Thymus (tissue), 11 donors: ENCODE measurements around the gene TENM4. TPM values are rescaled to one million over a fixed set of nuclear protein-coding genes. Genes with fewer than 3 reads are reported as not detected.

Experiments used
- DNase-seq, 9 donors: peaks; one replicate each; pipeline ENCODE4 v3.0.0-alpha.2; 2013; ENCODE audit warnings: low spot score in 9 of 9, low read depth in 6 of 9, missing footprints in 1 of 9
- H3K27ac ChIP-seq, 2 donors: one replicate each; pipeline ENCODE4 v1.5.1; 2013; ENCODE audit warnings: control low read depth in 1 of 2, low read depth in 1 of 2, low read length in 1 of 2, mild to moderate bottlenecking in 1 of 2, moderate library complexity in 1 of 2
- H3K27me3 ChIP-seq, 2 donors: one replicate each; pipeline ENCODE4 v1.5.1; 2013; ENCODE audit warnings: low read length in 1 of 2; ENCODE audit not compliant: control insufficient read depth in 2 of 2, insufficient read depth in 1 of 2
- H3K36me3 ChIP-seq, 2 donors: one replicate each; pipeline ENCODE4 v1.5.1; 2013; ENCODE audit warnings: low read length in 1 of 2, mild to moderate bottlenecking in 1 of 2, moderate library complexity in 1 of 2; ENCODE audit not compliant: control insufficient read depth in 2 of 2, insufficient read depth in 2 of 2
- H3K4me1 ChIP-seq, 2 donors: one replicate each; pipeline ENCODE4 v1.5.1; 2013; ENCODE audit warnings: low read length in 2 of 2; ENCODE audit not compliant: control insufficient read depth in 2 of 2, insufficient read depth in 2 of 2
- H3K4me3 ChIP-seq, 2 donors: one replicate each; pipeline ENCODE4 v1.5.1; 2013; ENCODE audit warnings: low read length in 2 of 2, control low read depth in 1 of 2, mild to moderate bottlenecking in 1 of 2
- H3K9me3 ChIP-seq, 2 donors: one replicate each; pipeline ENCODE4 v1.5.1; 2013; ENCODE audit warnings: low read length in 1 of 2, mild to moderate bottlenecking in 1 of 2; ENCODE audit not compliant: control insufficient read depth in 2 of 2, insufficient read depth in 1 of 2
- WGBS: extraction: QIAGEN DNeasy Blood & Tissue Kit; methylation state at CpG from one replicate; pipeline ENCODE4 v1.1.7; 2013; 5-methylcytosine and 5-hydroxymethylcytosine counted together
- polyA plus RNA-seq: library from polyadenylated mRNA; stranded (reverse); fragments of 200-250 nt; gene quantifications from one replicate; pipeline ENCODE4 v1.2.3, GENCODE V29; 2013
- total RNA-seq: library from RNA; stranded (reverse); fragments of 120-200 nt; gene quantifications from one replicate; pipeline ENCODE4 v1.2.4, GENCODE V29; 2013
- donor health status: healthy.

Gene TENM4
- total and polyA plus RNA-seq, 2 donors: 1.0 to 2.8 TPM

DNA sequence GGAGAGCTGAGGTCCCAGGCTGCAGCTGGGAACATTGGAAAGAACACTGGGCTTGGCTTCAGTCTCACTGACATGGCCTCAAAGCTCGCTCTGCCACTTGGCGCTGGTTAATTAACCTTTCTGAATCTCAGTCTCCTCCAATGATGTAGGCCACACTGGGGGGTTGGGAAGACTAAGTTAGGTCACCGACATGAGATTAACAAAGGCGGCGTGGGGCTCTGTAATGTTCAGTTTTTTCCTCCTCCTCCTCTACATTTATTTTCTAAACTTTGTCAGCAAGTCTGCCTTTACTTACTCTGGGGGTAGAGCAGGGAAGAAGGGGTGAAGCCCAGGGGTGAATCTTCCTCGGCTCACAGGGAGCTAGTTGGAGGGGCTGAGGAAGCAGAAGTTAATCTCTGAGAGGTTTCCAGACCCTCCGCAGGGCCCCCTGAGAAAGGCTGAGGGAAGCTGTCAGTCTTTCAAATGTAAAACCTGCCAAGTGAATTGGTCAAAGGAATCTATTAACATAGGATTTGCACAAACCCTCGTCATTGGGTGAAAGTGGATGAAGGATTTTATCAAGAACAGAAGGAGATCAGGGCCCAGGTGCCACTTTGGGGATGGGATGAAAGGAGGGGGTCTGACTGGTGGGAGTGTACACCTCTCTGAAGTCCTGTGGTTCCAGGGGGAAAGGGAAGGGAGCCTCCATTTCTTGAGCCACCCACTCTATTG is 32.1 kb upstream of the TENM4 start:
- no peak for DNase-seq
- Histone ChIP-seq H3K27me3 (no peaks in the 10 kb centered on the region), H3K4me3 (no peak overlapping the region), H3K9me3 (no peaks in the 10 kb centered on the region), H3K4me1 (no peaks in the 10 kb centered on the region), H3K27ac (no peak overlapping the region), H3K36me3 (no peaks in the 10 kb centered on the region)
- 49% methylated on average over 8 of the region's 8 CpGs for WGBS

DNA sequence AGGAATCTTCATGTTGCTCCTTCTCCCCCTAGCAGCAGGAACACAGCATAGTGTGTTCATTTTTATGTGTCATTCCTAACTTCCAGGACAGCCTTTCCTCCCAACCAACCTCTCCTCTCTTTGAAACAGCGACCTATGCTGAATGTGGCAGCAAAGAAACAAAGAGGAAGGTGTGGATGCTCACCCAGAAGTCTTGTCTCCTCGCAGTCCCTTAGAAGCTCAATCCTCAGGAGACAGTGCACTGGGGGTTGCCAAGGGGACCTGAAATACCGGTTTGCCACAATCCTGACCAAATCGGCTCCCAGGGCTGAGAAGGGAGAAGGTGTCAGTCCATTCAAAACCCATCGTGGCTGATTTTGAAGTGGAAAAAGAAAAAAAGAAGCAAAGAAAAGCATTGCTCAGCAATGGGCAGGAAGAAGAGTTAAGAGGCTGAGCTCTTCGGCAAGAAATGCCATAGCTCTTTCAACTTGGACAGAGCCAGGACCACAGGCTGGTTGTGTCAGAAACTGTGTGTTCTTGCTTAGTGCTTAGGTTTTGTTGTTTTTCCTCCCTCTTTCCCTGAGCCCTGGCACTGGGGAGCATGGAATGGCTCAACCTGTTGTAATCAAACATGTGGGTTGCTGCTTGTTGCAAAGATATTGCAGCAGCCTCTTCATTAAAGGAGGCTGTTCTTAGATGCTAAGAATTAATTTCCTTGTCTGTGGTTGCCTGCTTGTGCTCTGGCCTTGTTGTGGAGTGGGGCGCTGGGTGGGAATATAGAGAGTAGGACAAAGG is 30.4 kb upstream of the TENM4 start:
- Histone ChIP-seq H3K4me1 (no peaks in the 10 kb centered on the region), H3K36me3 (no peaks in the 10 kb centered on the region), H3K4me3 (no peak overlapping the region), H3K27me3 (no peaks in the 10 kb centered on the region), H3K27ac (no peak overlapping the region), H3K9me3 (no peaks in the 10 kb centered on the region)
- DNase-seq: no peak
- 33% methylated on average over 7 of the region's 7 CpGs for WGBS

DNA sequence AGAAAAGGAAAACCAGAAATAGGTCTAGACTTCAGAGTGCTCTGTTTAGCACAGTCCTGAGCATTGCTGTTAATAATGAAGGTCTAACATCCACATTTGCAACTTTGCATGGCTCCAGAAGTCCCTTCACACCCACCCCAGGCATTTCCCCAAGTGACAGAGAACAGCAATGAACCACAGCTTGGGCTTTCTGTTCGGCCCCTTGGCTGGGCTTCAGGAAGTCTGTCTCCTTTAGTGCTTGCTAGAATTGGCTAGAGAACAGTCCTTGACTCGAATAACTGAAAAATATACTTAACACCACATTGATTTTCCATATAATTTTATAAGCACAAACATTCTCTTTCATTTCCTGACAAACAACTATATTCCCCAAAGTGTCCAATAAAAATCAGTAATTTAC is 29.3 kb upstream of the TENM4 start:
- no peaks in the 10 kb centered on the region for H3K27me3 ChIP-seq
- H3K36me3 ChIP-seq: no peaks in the 10 kb centered on the region
- no peak overlapping the region for H3K27ac ChIP-seq
- H3K4me1 ChIP-seq: no peaks in the 10 kb centered on the region
- no peaks in the 10 kb centered on the region for H3K9me3 ChIP-seq
- no peak for DNase-seq
- no peak overlapping the region for H3K4me3 ChIP-seq
- WGBS: 61% methylated on average over 2 of the region's 2 CpGs

DNA sequence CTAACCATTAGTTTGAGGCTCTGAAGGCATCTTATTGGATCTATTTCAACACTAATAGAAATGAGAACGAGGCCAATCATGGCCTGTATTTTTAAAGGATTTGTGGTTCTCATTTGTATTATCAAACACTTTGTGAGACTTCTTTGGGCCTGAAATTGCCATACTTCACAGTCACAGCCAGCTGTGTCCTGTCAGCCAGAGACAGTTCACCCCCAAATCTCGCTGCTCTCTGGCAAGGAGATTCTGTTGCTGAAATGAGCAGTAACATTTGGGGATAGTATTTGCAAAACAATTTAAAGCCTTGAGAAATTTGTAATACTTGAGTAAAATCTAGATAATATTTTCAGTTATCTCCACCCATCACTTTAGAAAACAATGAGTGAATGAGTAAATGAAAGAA is 26.9 kb upstream of the TENM4 start:
- H3K36me3 ChIP-seq: no peaks in the 10 kb centered on the region
- WGBS: 71% methylated on average over 2 of the region's 2 CpGs
- DNase-seq: no peak

DNA sequence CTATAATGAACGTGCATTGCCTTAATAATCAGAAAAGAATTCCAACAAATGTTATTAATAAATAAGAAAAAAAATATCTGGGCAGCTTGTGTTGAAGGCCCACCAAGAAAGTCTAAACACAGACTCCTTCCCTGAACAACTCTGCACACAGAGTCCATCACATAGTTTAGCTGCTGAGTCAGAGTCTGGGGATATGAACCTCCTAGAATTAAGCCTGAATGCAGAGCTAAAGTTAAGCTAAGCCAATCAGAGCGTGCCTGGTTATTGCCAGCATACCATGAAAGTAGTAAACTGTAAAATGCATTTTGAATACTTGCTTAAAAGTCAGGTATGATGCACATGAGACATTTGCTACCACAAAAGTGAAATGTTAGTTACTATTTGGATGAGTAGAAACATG is 25.6 kb upstream of the TENM4 start:
- Histone ChIP-seq H3K27ac (no peak overlapping the region), H3K27me3 (no peaks in the 10 kb centered on the region), H3K4me1 (no peaks in the 10 kb centered on the region), H3K9me3 (no peaks in the 10 kb centered on the region), H3K4me3 (no peak overlapping the region), H3K36me3 (no peaks in the 10 kb centered on the region)
- DNase-seq: no peak
- 42% methylated on average over 2 of the region's 2 CpGs for WGBS

More for the DNA sequence above, 26.9 kb upstream of the TENM4 start:
- H3K4me1 ChIP-seq: no peaks in the 10 kb centered on the region
- no peaks in the 10 kb centered on the region for H3K27me3 ChIP-seq
- no peak overlapping the region for H3K27ac ChIP-seq
- no peaks in the 10 kb centered on the region for H3K9me3 ChIP-seq
- H3K4me3 ChIP-seq: no peak overlapping the region

DNA sequence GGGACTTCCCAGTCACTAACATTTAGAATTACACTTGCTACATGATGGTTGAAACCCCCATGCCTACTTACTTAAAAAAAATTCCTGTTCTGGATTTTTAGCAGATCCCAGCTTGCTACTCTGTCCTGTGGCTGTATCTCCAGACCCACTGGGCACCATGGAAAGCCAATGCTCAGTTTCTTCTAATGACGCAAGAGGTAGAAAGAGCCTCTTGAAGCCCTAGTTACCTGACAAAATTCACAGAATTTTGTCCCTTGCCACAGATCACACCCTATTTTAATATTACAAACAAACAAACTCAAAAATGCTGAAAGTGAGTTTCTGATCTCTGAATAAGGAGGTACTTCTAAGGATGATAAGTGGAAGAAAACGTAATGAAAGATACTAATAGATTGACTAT is 24.3 kb upstream of the TENM4 start:
- WGBS: 93% methylated on average over 2 of the region's 2 CpGs
- no peak overlapping the region for H3K27ac ChIP-seq

DNA sequence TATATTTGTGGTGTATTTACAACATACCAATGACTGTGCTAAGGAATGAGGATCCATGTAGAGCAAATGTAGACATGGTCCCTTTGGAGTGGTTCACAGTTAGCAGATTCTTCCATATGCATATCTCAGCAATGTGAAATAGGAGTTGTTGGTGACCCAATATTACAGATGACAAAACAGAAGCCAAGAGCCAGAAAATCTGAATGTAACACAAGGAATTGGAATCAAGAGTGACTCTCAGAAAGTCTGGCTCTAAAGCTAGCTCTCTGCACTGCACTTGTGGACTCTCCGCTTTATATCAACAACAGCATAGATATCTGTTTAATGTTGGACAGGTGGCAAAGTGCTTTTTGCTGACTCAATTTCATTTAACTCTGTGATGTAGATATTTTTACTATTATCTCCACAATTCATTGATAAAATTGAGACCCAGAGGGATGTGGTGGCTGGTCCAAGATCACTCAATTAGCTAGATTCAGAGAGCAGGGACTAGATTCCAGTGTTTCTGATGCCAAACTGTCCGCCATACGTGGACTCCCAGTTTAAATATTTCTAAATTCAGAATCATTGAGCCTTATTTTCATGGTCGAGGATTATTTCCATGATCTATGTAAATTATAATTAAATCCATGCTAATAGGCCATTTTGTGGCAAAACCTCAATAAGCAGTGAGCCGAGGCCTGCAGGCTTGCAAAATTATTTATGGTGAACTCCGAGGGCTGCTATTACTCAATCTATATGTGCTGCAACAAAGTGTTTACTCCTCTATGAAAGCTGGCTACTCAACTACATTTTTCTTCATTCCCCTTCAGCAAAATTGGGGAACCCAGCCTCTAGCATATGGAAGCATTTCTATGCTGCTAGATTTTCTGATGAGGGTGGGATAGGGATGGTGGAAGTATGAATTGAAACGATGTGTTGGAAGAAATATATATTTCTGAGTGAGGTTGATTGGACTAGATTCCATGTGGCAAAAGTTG is 21.1 kb upstream of the TENM4 start:
- DNase-seq: no peak
- 91% methylated on average over 7 of the region's 7 CpGs for WGBS
- no peaks in the 10 kb centered on the region for H3K27me3 ChIP-seq
- H3K4me3 ChIP-seq: no peak overlapping the region
- H3K9me3 ChIP-seq: no peaks in the 10 kb centered on the region
- H3K36me3 ChIP-seq: no peaks in the 10 kb centered on the region
- no peak overlapping the region for H3K27ac ChIP-seq
- no peaks in the 10 kb centered on the region for H3K4me1 ChIP-seq

More for the DNA sequence above, 24.3 kb upstream of the TENM4 start:
- Histone ChIP-seq H3K4me3 (no peak overlapping the region), H3K4me1 (no peaks in the 10 kb centered on the region), H3K36me3 (no peaks in the 10 kb centered on the region), H3K9me3 (no peaks in the 10 kb centered on the region), H3K27me3 (no peaks in the 10 kb centered on the region)
- DNase-seq: no peak

DNA sequence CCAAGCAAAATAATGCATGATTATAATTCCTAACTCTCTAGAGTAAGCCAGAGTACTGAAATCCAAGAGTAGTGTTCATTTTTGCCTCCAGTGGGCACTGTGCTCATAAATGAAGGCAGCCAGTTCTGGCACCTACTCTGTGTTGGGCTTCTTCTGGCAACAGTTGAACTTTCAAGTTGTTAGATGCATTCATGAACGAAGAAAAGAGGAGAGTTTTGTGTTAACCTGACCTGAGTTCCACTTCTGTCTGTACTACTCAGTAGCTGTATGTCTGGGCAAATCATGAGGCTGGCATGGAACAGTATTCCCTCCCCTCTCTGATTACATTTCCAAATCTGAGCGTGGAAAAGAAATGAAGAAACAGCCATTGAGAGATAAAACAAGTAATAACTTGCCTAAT is 20.3 kb upstream of the TENM4 start:
- no peaks in the 10 kb centered on the region for H3K4me1 ChIP-seq
- WGBS: 59% methylated on average over 2 of the region's 2 CpGs
- DNase-seq: no peak
- H3K4me3 ChIP-seq: no peak overlapping the region
- no peaks in the 10 kb centered on the region for H3K36me3 ChIP-seq
- no peaks in the 10 kb centered on the region for H3K27me3 ChIP-seq
- H3K9me3 ChIP-seq: no peaks in the 10 kb centered on the region
- no peak overlapping the region for H3K27ac ChIP-seq

DNA sequence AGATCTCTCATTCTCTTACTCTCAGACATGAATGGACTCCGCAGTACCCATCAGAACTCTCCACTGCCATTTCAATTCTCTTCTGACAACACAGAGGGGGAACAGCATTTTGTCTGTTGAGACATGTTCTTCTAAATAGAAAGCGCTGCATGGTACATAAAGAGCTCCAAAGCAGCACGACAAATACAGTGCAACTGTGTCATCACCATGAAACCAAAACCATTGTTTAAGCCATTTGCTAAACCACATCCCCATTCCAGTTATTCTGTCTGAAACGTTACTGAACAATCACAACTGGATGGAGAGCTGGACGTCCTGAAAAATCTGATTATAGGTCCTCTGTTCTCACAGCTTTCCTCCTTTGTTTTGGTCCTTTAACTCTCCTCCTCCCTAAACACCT is 17.9 kb upstream of the TENM4 start:
- no peak overlapping the region for H3K27ac ChIP-seq
- no peaks in the 10 kb centered on the region for H3K4me1 ChIP-seq
- no peak for DNase-seq
- H3K36me3 ChIP-seq: no peaks in the 10 kb centered on the region
- no peaks in the 10 kb centered on the region for H3K9me3 ChIP-seq
- WGBS: 58% methylated on average over 5 of the region's 5 CpGs
- H3K27me3 ChIP-seq: no peaks in the 10 kb centered on the region
- H3K4me3 ChIP-seq: no peak overlapping the region
